ENCODE results near the gene PROM1.

DNA sequence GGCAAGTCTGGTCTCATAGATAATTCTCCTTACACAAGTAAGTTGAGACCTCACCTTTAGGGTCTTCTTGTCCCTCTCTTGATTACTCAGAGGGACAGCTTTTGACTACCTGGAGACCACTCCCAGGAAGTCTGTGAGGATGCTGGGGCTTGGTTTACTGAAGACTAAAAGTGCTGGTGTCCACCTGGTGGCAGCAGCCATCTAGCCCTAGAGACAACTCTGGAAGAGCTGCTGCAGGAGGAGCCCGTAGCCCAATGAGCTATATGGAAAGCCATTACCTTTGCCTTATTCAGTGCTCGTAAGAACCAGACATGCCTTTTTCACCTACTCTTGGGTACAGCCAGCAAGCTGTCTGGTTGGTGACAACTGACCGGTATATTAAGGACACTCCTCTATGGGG lies 128.2 kb downstream of the PROM1 start:
- TF ChIP-seq, protein P1, sequence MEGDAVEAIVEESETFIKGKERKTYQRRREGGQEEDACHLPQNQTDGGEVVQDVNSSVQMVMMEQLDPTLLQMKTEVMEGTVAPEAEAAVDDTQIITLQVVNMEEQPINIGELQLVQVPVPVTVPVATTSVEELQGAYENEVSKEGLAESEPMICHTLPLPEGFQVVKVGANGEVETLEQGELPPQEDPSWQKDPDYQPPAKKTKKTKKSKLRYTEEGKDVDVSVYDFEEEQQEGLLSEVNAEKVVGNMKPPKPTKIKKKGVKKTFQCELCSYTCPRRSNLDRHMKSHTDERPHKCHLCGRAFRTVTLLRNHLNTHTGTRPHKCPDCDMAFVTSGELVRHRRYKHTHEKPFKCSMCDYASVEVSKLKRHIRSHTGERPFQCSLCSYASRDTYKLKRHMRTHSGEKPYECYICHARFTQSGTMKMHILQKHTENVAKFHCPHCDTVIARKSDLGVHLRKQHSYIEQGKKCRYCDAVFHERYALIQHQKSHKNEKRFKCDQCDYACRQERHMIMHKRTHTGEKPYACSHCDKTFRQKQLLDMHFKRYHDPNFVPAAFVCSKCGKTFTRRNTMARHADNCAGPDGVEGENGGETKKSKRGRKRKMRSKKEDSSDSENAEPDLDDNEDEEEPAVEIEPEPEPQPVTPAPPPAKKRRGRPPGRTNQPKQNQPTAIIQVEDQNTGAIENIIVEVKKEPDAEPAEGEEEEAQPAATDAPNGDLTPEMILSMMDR (IDR thresholded peaks at IDR 0.05) = no peak
- TF ChIP-seq POLR2A (IDR thresholded peaks at IDR 0.05) = no peak
